Adipocyte (in vitro differentiated cells): ENCODE measurements around the gene DLG2.

ENCODE experiments used
- DNase-seq: peaks from one replicate; pipeline ENCODE4 v3.0.0-alpha.2; 2015; ENCODE audit warnings: low read depth
- H3K27me3 ChIP-seq: replicated peaks from 2 replicates; pipeline ENCODE4 v1.7.0; 2013; ENCODE audit warnings: mild to moderate bottlenecking, low read length, moderate library complexity; ENCODE audit not compliant: control insufficient read depth, insufficient read depth
- H3K36me3 ChIP-seq: 2 replicates; pipeline ENCODE4 v1.7.0; 2013; ENCODE audit warnings: low read length, mild to moderate bottlenecking, moderate library complexity; ENCODE audit not compliant: control insufficient read depth, insufficient read depth, severe bottlenecking
- H3K4me1 ChIP-seq: 2 replicates; pipeline ENCODE4 v1.7.0; 2013; ENCODE audit warnings: mild to moderate bottlenecking, low read length, moderate library complexity; ENCODE audit not compliant: control insufficient read depth, insufficient read depth
- H3K4me3 ChIP-seq: 2 replicates; pipeline ENCODE4 v1.7.0; 2013; ENCODE audit warnings: mild to moderate bottlenecking, low read length, moderate library complexity
- H3K9ac ChIP-seq: 2 replicates; pipeline ENCODE4 v1.7.0; 2013; ENCODE audit warnings: mild to moderate bottlenecking, low read length, moderate library complexity
- H3K9me3 ChIP-seq: 2 replicates; pipeline ENCODE4 v1.7.0; 2013; ENCODE audit warnings: mild to moderate bottlenecking, low read length, moderate library complexity; ENCODE audit not compliant: control insufficient read depth

The DLG2 gene

DNA sequence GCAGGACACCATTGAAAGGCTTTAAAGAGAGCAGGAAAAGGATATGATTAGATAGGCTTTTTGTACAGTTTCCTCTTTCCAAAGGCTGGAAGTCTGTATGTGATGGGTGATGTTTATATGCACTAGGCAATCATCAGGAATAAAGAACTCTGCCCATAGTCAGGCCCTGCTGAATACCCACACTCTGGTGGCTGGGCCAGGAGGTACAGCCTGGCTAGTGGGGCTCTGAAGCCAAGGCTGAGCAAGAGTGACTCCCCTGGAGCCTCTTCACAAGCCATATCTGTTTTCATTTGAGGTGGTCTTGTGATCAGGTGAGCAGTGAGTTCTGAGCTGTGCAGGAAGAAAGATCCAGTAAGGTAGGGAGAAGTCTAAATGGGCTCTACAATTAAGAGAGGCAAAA, 1801.1 kb downstream of the DLG2 start:
- Histone ChIP-seq H3K4me1 (peaks cover 5% of the 10 kb centered on the region), H3K36me3 (no peaks in the 10 kb centered on the region), H3K27me3 (no peaks in the 10 kb centered on the region), H3K9ac (no peak overlapping the region), H3K9me3 (no peaks in the 10 kb centered on the region), H3K4me3 (no peak overlapping the region)
- no peak for DNase-seq

DNA sequence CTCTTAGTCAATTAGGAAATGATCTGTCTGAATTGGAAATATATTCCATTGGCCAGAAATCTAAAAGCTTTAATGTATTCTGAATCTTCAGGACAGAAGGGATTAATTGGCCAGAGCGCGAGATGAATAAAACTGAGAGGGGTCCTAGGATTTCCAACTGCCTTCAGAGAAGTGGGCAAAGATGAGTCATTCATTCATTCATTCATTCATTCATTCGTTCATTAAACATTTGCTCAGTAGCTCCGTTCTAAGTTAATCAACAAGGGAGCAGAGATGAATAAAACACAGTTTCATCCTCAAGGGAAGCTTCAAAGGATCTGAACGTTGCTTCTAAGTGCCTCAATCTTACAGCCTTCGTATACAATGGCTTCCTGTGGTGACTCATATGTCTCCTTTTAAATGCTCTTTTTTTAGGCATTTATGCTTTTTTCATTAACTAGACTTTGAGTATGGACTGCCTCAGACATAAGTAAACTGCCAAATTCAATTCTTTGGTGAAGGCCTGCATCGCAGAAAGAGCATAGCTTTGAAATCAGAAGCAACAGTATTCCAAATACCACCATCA, 1803.6 kb downstream of the DLG2 start:
- H3K4me1 ChIP-seq = peaks cover 9% of the 10 kb centered on the region
- no peaks in the 10 kb centered on the region for H3K36me3 ChIP-seq
- H3K27me3 ChIP-seq = no peaks in the 10 kb centered on the region
- no peak overlapping the region for H3K9ac ChIP-seq
- H3K9me3 ChIP-seq = no peaks in the 10 kb centered on the region
- peak; percentile 9 for DNase-seq
- no peak overlapping the region for H3K4me3 ChIP-seq

DNA sequence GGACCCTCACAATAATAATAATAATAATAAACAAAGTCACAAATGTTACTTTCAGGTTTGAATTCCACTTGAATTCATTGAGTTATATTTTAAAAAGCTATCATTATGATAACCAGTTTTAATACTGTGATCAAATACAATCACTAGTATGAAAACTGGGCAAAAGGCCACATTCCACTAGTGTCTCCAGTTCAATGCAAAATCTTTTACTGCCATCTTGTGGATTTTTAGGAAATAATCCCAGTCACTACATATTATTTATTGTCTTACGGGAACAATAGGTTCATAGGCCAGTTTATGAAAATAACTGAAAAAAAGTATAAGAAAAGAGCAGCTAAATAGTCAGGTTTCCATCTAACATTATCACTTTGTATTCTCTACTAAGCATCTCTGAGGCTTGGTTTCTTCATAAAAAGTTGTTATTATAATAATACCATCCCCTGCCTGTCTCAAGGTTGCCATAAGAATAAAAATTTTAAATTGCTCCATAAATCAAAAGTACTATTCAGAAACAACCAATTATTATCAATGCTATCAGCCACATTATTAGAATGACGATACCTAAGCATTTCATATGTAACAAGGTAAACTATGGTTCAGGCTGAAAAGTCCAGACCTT, 1807.1 kb downstream of the DLG2 start:
- no peaks in the 10 kb centered on the region for H3K9me3 ChIP-seq
- H3K4me3 ChIP-seq = no peak overlapping the region
- H3K36me3 ChIP-seq = no peaks in the 10 kb centered on the region
- H3K4me1 ChIP-seq = peaks cover 4% of the 10 kb centered on the region
- peak; percentile 91 for DNase-seq
- no peak overlapping the region for H3K9ac ChIP-seq
- H3K27me3 ChIP-seq = no peaks in the 10 kb centered on the region

DNA sequence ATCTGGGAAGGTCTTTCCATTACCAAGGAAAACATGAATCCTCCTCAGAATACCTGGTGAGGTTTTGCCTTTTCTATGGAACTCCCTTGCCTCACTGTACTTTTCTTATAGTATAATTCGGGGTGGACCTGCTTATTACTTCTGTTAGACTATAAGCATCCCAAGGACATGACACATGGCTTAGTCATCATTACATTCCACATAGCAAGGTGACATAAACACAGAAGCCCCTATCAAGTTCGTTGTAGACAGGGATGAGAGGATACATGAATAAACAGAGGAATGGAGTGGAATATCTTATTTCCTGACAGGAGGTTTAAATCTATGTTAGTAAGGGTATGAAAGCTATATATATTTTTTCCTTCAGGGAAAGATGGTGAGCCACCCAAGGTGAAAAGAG, 1808.8 kb downstream of the DLG2 start:
- no peaks in the 10 kb centered on the region for H3K36me3 ChIP-seq
- peaks cover 4% of the 10 kb centered on the region for H3K4me1 ChIP-seq
- no peaks in the 10 kb centered on the region for H3K9me3 ChIP-seq
- no peak overlapping the region for H3K4me3 ChIP-seq
- no peak overlapping the region for H3K9ac ChIP-seq
- no peaks in the 10 kb centered on the region for H3K27me3 ChIP-seq
- DNase-seq = no peak

DNA sequence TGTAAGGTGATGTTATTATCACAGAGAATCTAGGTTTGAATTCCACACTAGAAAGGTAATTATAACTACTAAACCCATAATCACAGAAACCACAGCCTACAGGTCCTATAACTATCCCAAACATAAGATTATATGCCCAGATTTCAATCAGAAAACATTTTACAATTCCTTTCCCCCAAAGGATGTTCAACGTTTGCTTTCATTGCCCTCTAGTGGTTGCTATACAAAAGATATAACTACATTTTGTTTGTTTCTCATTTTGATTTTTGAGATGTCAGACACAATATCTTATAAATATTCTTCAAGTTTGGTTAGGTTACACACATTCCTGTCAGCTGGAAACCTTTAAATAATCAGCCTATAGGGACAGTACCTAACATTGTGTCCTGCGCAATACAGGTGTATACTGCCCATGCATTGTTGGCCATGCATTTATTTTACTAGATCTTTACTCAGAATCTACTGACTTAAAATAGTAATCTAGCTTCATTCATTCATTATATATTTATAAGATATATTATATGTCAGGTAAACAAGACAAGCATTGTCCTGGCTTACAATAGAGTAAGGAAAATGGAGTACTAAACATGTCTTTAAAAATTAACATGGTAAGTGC, 1810.5 kb downstream of the DLG2 start:
- Histone ChIP-seq H3K9ac (no peak overlapping the region), H3K9me3 (no peaks in the 10 kb centered on the region), H3K4me1 (peaks cover 4% of the 10 kb centered on the region), H3K27me3 (no peaks in the 10 kb centered on the region), H3K36me3 (no peaks in the 10 kb centered on the region), H3K4me3 (no peak overlapping the region)
- peak; percentile 70 for DNase-seq

DNA sequence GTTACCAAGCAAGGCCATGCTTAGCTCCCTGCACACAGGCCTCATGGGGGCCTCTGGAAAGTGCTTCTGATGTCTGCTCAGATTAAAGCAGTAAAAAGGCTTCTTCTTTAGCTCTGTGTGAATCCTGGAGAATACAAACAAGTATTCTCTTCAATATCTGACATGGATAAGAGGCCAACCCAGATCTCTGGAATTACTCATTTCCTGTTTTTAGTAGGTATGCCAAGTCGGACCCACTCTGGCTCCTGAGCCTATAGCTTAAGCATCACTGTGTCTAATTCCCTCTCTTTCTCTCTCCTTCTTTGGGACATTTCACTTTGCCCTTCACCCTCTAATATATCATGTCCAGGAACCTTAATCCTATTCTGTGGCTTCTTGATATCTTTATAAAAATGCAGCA, 1811.4 kb downstream of the DLG2 start:
- Histone ChIP-seq H3K9me3 (no peaks in the 10 kb centered on the region), H3K4me3 (no peak overlapping the region), H3K9ac (no peak overlapping the region), H3K4me1 (peaks cover 4% of the 10 kb centered on the region), H3K36me3 (no peaks in the 10 kb centered on the region), H3K27me3 (no peaks in the 10 kb centered on the region)
- DNase-seq = no peak

DNA sequence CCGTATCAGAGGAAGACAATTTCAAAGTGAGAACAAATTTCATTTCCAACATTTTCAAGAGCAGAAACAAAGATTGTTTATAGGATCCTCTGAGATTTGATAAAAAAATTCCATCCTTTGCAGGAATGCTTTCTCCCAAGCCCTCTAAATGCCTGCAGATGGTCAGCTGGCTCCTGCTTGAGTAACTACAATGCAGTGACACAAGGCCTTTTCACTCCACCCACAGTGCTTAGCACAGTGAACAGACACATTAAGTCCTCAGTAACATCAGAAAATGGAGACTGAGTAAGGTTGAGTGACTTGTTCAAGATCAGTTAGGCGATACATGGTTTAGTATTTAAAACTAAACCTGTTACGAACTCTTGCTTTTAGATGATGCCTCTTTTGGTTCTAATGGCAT, 1813.8 kb downstream of the DLG2 start:
- H3K27me3 ChIP-seq = peaks cover 8% of the 10 kb centered on the region
- DNase-seq = peak; percentile 17
- H3K9ac ChIP-seq = no peak overlapping the region
- H3K4me3 ChIP-seq = no peak overlapping the region
- no peaks in the 10 kb centered on the region for H3K9me3 ChIP-seq
- H3K36me3 ChIP-seq = no peaks in the 10 kb centered on the region
- no peaks in the 10 kb centered on the region for H3K4me1 ChIP-seq

DNA sequence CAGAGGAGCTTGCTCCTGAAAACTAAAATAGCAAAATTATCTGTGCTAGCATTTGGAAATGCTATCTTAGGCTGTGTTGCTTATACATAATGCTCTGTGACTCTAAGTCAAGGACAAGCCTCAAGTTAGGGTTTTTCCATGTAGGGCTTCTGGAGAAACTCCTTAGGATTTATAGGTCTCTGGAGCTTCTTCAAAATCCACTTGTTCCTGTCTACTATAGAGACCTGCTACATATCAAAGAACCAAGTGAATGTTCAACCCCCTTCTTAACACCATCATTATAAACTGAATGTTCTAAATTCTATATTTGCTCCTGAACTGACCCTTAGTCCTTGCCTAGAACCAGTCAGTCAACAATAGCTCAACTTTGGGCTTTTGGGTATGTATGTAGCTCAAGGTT, 1817.9 kb downstream of the DLG2 start:
- no peak overlapping the region for H3K9ac ChIP-seq
- H3K36me3 ChIP-seq = no peaks in the 10 kb centered on the region
- DNase-seq = no peak
- H3K4me3 ChIP-seq = no peak overlapping the region
- no peaks in the 10 kb centered on the region for H3K9me3 ChIP-seq
- peaks cover 11% of the 10 kb centered on the region for H3K27me3 ChIP-seq
- H3K4me1 ChIP-seq = no peaks in the 10 kb centered on the region

DNA sequence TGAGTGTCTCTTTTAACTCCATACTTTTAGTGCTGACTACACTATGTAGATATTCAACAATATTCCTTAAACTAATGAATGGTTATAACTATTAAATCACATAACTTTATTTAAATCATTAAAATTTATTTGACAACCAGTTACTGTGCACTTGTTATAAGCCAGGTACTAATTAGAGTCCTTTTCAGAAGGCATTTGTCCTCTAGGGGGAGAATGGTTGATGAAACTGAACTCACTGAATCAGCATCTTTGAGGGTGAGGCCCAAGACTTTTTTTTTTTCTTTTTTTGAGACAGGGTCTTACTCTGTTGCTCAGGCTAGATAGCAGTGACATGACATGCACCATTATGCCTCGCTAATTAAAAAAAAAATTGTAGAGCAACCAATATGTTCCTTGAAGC, 1825.3 kb downstream of the DLG2 start:
- Histone ChIP-seq H3K27me3 (no peaks in the 10 kb centered on the region), H3K4me1 (no peaks in the 10 kb centered on the region), H3K36me3 (no peaks in the 10 kb centered on the region), H3K9ac (no peak overlapping the region), H3K9me3 (no peaks in the 10 kb centered on the region), H3K4me3 (no peak overlapping the region)
- DNase-seq = no peak

DNA sequence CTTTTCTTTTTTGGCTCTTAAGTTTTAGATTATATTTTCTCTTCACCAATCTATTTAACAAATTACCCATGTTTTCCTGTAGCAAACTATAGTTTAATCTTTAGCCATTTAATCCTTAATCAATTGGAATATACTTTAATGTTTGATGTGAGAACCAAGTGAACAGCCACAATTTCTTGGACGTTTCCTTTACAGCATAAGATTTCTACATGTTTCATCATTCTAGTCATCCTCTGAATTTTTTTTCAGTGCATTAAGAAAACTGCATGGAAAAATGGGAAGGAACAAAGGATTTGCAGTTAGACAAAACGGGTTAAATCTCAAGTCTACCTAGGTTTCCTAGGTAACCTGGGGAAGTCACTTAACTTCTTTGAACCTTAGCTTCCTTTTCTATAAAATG, 1833.8 kb downstream of the DLG2 start:
- no peak overlapping the region for H3K9ac ChIP-seq
- no peak overlapping the region for H3K4me3 ChIP-seq
- peak; percentile 14 for DNase-seq
- no peaks in the 10 kb centered on the region for H3K36me3 ChIP-seq
- no peaks in the 10 kb centered on the region for H3K9me3 ChIP-seq
- H3K27me3 ChIP-seq = no peaks in the 10 kb centered on the region
- no peaks in the 10 kb centered on the region for H3K4me1 ChIP-seq

DNA sequence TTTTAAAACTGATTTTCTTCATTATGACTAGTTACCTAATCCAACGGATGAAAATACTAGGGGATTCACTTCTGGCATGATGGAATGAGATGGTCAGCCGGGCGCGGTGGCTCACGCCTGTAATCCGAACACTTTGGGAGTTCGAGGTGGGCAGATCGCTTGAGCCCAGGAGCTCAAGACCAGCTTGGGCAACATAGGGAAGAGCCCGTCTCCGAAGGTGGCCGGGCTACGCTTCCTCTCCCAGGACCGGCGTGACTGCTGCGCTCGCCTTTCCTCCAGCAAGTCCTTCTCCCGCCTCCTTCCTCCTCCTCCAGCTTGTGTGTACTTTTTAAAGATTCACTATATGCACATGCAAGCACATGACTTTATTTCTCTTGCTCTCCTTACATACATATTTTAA, 1835.6 kb downstream of the DLG2 start:
- DNase-seq = no peak
- no peaks in the 10 kb centered on the region for H3K36me3 ChIP-seq
- no peaks in the 10 kb centered on the region for H3K9me3 ChIP-seq
- H3K4me3 ChIP-seq = no peak overlapping the region
- H3K27me3 ChIP-seq = no peaks in the 10 kb centered on the region
- no peak overlapping the region for H3K9ac ChIP-seq
- no peaks in the 10 kb centered on the region for H3K4me1 ChIP-seq

DNA sequence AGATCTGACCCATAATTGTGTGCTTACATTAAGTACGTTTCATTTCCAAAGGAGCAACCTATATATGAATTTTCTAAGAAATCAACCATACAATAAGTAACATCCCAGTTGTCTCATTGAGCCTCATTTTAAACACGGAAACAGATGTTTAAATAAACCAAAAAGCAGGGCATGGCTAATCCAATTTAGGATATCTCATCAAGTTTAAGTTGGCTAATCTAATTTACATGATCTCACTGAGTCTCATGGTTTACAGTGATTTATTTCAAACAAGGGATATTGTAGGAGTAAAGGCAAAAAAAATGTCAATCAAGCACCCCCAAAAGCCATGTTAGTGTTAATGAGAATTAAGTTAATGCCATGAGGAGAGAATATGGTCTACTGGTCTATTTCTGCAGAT, 1841.2 kb downstream of the DLG2 start:
- no peak for DNase-seq

More for the DNA sequence above, 1841.2 kb downstream of the DLG2 start:
- Histone ChIP-seq H3K27me3 (no peaks in the 10 kb centered on the region), H3K36me3 (no peaks in the 10 kb centered on the region), H3K9ac (no peak overlapping the region), H3K9me3 (no peaks in the 10 kb centered on the region), H3K4me1 (no peaks in the 10 kb centered on the region), H3K4me3 (no peak overlapping the region)
